MCF 10A (cell line): ENCODE data around the gene BOLA3. TPM values are rescaled to one million over a fixed set of nuclear protein-coding genes. Genes with fewer than 3 reads are reported as not detected.

ENCODE experiments used
- BruUV-seq: library from RNA; stranded (reverse); fragments of 400-500 nt; replicated peaks from 2 replicates; lab custom pipeline; 2021; lab: Mats Ljungman, UMichigan
- CTCF ChIA-PET: fragments of 300-600 bp; sonication (Branson Sonifier 250); formaldehyde crosslinking; extraction: SDS; loops from one replicate; lab custom pipeline; 2021; ENCODE audit warnings: antibody characterized with exemption, inconsistent platforms; lab: Yijun Ruan, JAX
- POLR2A ChIA-PET: fragments of 300-600, 350-650 bp; sonication (Branson Sonifier 250); formaldehyde crosslinking; extraction: SDS; loops from one replicate; lab custom pipeline; 2020; ENCODE audit warnings: antibody characterized with exemption, inconsistent platforms; lab: Yijun Ruan, JAX
- DNase-seq: peaks from one replicate; pipeline ENCODE4 v3.0.0-alpha.2; 2018; ENCODE audit not compliant: unreplicated experiment
- H3K27ac Mint-ChIP-seq: one replicate; pipeline ENCODE4 v1.8.0; 2022; ENCODE audit warnings: mild to moderate bottlenecking, low read depth, mixed read lengths; ENCODE audit not compliant: unreplicated experiment
- H3K27me3 Mint-ChIP-seq: one replicate; pipeline ENCODE4 v1.8.0; 2022; ENCODE audit warnings: mixed read lengths; ENCODE audit not compliant: insufficient read depth, unreplicated experiment
- H3K36me3 Mint-ChIP-seq: one replicate; pipeline ENCODE4 v1.8.0; 2022; ENCODE audit warnings: mild to moderate bottlenecking, moderate library complexity, mixed read lengths; ENCODE audit not compliant: insufficient read depth, unreplicated experiment
- H3K4me1 Mint-ChIP-seq: one replicate; pipeline ENCODE4 v1.8.0; 2022; ENCODE audit warnings: mixed read lengths; ENCODE audit not compliant: insufficient read depth, unreplicated experiment
- H3K4me3 Mint-ChIP-seq: one replicate; pipeline ENCODE4 v1.8.0; 2022; ENCODE audit warnings: mild to moderate bottlenecking, moderate library complexity, mixed read lengths; ENCODE audit not compliant: unreplicated experiment
- H3K9me3 Mint-ChIP-seq: one replicate; pipeline ENCODE4 v1.8.0; 2022; ENCODE audit warnings: mixed read lengths; ENCODE audit not compliant: unreplicated experiment
- intact Hi-C: fragments of 100-400 bp; cut with micrococcal nuclease; formaldehyde crosslinking; loops from 2 replicates; pipeline ENCODE4 v1.14.1; 2022
- total RNA-seq: library from RNA; stranded (reverse); gene quantifications from 2 replicates; pipeline ENCODE4 v1.2.3, GENCODE V29; 2022
- TF ChIP-seq, protein P1 (sequence below): fragments of 200-600 bp; IDR thresholded peaks from one replicate; pipeline ENCODE4 v1.8.0; 2022; ENCODE audit warnings: antibody characterized with exemption, mild to moderate bottlenecking; ENCODE audit not compliant: unreplicated experiment

BOLA3 gene
- total RNA-seq, 1 experiment from 2014 or later: 72.5 TPM

DNA sequence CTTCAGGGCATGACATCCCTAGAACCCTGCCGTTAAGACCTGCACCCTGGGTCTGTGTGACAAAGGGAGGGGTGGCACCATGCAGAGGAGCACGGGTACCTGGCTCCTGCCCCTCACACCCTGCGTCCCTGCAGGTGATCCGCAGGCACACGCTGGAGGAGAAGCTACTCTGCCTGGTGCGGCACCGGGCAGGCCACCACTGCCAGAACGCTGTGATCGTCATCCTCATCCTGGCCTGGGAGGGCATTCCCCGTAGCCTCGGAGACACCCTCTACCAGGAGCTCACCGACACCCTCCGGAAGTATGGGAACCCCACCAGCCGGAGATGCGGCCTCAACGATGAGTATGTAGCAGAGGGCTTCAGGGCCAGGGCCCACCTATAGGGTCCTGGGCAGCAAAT lies 60.0 kb downstream of the BOLA3 start:
- BruUV-seq: no TSS peak
- intact Hi-C loops: no loop called here
- Mint-ChIP-seq H3K4me3 (no peak overlapping the region), H3K9me3 (no peaks in the 10 kb centered on the region), H3K27me3 (no peaks in the 10 kb centered on the region), H3K4me1 (no peaks in the 10 kb centered on the region), H3K36me3 (peaks cover 62% of the 10 kb centered on the region), H3K27ac (no peak overlapping the region)
- TF ChIP-seq, protein P1, sequence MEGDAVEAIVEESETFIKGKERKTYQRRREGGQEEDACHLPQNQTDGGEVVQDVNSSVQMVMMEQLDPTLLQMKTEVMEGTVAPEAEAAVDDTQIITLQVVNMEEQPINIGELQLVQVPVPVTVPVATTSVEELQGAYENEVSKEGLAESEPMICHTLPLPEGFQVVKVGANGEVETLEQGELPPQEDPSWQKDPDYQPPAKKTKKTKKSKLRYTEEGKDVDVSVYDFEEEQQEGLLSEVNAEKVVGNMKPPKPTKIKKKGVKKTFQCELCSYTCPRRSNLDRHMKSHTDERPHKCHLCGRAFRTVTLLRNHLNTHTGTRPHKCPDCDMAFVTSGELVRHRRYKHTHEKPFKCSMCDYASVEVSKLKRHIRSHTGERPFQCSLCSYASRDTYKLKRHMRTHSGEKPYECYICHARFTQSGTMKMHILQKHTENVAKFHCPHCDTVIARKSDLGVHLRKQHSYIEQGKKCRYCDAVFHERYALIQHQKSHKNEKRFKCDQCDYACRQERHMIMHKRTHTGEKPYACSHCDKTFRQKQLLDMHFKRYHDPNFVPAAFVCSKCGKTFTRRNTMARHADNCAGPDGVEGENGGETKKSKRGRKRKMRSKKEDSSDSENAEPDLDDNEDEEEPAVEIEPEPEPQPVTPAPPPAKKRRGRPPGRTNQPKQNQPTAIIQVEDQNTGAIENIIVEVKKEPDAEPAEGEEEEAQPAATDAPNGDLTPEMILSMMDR: no peak
- no peak for DNase-seq
- ChIA-PET POLR2A (interaction anchor here (0.8 kb wide), 2 partner anchors 9 to 10 kb away, joined by 3 read pairs; no protein-coding TSS in a partner anchor), CTCF (interaction anchor here (0.6 to 1.3 kb wide), 4 partner anchors 8 to 98 kb away, joined by 3 read pairs; no protein-coding TSS in a partner anchor)

DNA sequence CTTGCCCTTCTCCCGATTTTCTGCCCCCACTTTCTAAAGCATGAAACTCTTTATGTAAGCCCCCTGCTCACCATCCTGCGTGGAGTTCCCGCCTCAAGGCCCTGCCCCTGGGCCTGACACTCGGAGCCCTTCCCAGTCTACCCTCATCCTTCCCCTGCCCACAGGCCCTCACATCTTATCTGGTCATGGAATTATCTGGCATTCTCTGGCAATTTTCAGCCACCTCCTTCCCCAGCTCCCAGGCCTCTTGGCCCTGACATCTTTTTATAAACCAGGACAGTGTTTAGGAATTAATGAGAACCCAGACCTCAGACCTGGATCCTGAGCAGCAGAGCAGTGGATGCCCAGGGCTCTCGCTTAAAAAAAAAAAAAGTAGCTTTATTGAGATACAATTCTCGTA lies 61.7 kb downstream of the BOLA3 start:
- H3K4me1 Mint-ChIP-seq: no peaks in the 10 kb centered on the region
- no TSS peak for BruUV-seq
- ChIA-PET CTCF (interaction anchor here (0.6 kb wide), 1 partner anchor 406 kb away, joined by 3 read pairs; no protein-coding TSS in a partner anchor), POLR2A (no interaction called here)
- DNase-seq: no peak
- peaks cover 61% of the 10 kb centered on the region for H3K36me3 Mint-ChIP-seq
- H3K4me3 Mint-ChIP-seq: no peak overlapping the region
- intact Hi-C loops: no loop called here
- no peaks in the 10 kb centered on the region for H3K9me3 Mint-ChIP-seq
- peak overlapping the region; percentile 21 for H3K27ac Mint-ChIP-seq
- TF ChIP-seq, protein P1: no peak
- no peaks in the 10 kb centered on the region for H3K27me3 Mint-ChIP-seq

Other genes with a start within 250 kb of the BOLA3 start
- 74.4 and 92.3 TPM in 2 replicates for gene DGUOK, start 221.0 kb downstream of the BOLA3 start, total RNA-seq
- gene TET3, start 163.0 kb downstream of the BOLA3 start, total RNA-seq: 15.0 and 17.5 TPM in 2 replicates
- gene MOB1A, start 31.0 kb upstream of the BOLA3 start, total RNA-seq: 92.6 and 97.5 TPM in 2 replicates
- gene MTHFD2, start 50.7 kb upstream of the BOLA3 start, total RNA-seq: 387 and 470 TPM in 2 replicates
- gene SLC4A5, start 195.5 kb upstream of the BOLA3 start, total RNA-seq: 0.12 and 0.70 TPM in 2 replicates
- gene DCTN1, start 232.4 kb upstream of the BOLA3 start, total RNA-seq: 113 and 117 TPM in 2 replicates